Uterus (tissue), 4 donors: ENCODE measurements around the gene BCKDHB. TPM values are rescaled to one million over a fixed set of nuclear protein-coding genes. Genes with fewer than 3 reads are reported as not detected.

Experiments
- DNase-seq, 2 donors: peaks; one replicate each; pipeline ENCODE4 v3.0.0-alpha.2; 2019 to 2020
- H3K27ac ChIP-seq, 2 donors: fragments of 200-600 bp; sonication (generic); 1 replicate in 1 of 2; 2 replicates in 1 of 2; pipeline ENCODE4 v1.5.1; 2016 to 2018
- H3K27me3 ChIP-seq, 2 donors: fragments of 200-600 bp; sonication (generic); one replicate each; pipeline ENCODE4 v1.5.1; 2018 to 2019; ENCODE audit warnings: control low read depth in 1 of 2
- H3K36me3 ChIP-seq, 2 donors: fragments of 200-600 bp; sonication (generic); one replicate each; pipeline ENCODE4 v1.5.1; 2019; ENCODE audit warnings: control low read depth in 1 of 2
- H3K4me1 ChIP-seq, 2 donors: fragments of 200-600 bp; sonication (generic); one replicate each; pipeline ENCODE4 v1.5.1; 2018 to 2019; ENCODE audit warnings: control low read depth in 1 of 2
- H3K4me3 ChIP-seq, 2 donors: fragments of 200-600 bp; sonication (generic); 1 replicate in 1 of 2; 2 replicates in 1 of 2; pipeline ENCODE4 v1.5.1; 2018 to 2019; ENCODE audit warnings: mild to moderate bottlenecking in 1 of 2
- H3K9me3 ChIP-seq, 2 donors: fragments of 200-600 bp; sonication (generic); one replicate each; pipeline ENCODE4 v1.5.1; 2019; ENCODE audit warnings: control low read depth in 1 of 2
- POLR2A ChIP-seq, 2 donors: fragments of 450-650 bp; IDR thresholded peaks; one replicate each; pipeline ENCODE4 v1.6.1; 2016; ENCODE audit warnings: antibody characterized with exemption in 2 of 2, mild to moderate bottlenecking in 1 of 2, moderate library complexity in 1 of 2
- intact Hi-C: fragments of 100-400 bp; cut with DNase I; formaldehyde crosslinking; loops from one replicate; pipeline ENCODE4 v1.15.1; 2023; ENCODE audit warnings: low total_unique reads
- total RNA-seq, 4 donors: library from RNA; depleted of rRNA in 3 of 4; stranded (reverse); fragments of >200 nt in 3 of 4; gene quantifications; one replicate each; pipeline versions ENCODE4 v1.1.0 to v1.2.4, GENCODE V29; 2014 to 2023
- TF ChIP-seq, protein P1 (sequence below), 4 experiments: fragments of 200-600 bp in 2 of 4; fragments of 450-650 bp in 2 of 4; sonication (generic) in 2 of 4; IDR thresholded peaks; one replicate each; pipeline ENCODE4 v1.5.1; 2016 to 2019; ENCODE audit warnings: antibody characterized with exemption in 4 of 4, mild to moderate bottlenecking in 2 of 4, moderate library complexity in 1 of 4
- donor health status: DM: yes; HTN: yes; CAD: no.

The BCKDHB gene
- total RNA-seq, 4 donors from 2014 or later = 7.2 to 35.5 (median 13.2) TPM

DNA sequence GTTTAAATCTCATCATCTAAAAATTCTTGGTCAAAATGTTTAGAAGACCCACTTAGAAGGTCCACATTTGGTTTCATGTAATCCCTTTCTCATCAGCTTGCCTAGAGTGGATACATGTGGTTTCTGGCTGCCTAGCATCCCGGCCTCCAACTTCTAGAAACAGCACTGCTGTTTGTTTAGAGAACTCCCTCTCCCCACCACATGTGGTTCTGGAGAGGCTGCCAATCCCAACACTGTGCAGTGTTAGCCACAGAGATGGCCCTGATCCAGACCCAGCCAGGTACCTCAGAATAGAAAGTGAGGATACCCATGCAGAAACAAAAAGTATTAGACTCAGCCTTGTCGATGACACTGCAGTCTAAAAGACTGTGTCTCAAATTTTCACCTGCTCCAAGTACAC, 241.8 kb downstream of the BCKDHB start:
- intact Hi-C loops = no loop called here
- H3K4me1 ChIP-seq = no peaks in the 10 kb centered on the region
- TF ChIP-seq, protein P1, sequence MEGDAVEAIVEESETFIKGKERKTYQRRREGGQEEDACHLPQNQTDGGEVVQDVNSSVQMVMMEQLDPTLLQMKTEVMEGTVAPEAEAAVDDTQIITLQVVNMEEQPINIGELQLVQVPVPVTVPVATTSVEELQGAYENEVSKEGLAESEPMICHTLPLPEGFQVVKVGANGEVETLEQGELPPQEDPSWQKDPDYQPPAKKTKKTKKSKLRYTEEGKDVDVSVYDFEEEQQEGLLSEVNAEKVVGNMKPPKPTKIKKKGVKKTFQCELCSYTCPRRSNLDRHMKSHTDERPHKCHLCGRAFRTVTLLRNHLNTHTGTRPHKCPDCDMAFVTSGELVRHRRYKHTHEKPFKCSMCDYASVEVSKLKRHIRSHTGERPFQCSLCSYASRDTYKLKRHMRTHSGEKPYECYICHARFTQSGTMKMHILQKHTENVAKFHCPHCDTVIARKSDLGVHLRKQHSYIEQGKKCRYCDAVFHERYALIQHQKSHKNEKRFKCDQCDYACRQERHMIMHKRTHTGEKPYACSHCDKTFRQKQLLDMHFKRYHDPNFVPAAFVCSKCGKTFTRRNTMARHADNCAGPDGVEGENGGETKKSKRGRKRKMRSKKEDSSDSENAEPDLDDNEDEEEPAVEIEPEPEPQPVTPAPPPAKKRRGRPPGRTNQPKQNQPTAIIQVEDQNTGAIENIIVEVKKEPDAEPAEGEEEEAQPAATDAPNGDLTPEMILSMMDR (IDR thresholded peaks at IDR 0.05) = no peak
- TF ChIP-seq POLR2A (IDR thresholded peaks at IDR 0.05) = no peak
- no peaks in the 10 kb centered on the region for H3K36me3 ChIP-seq
- no peaks in the 10 kb centered on the region for H3K27me3 ChIP-seq
- no peak overlapping the region for H3K4me3 ChIP-seq
- no peak overlapping the region for H3K27ac ChIP-seq
- H3K9me3 ChIP-seq = no peaks in the 10 kb centered on the region
- no peak for DNase-seq

DNA sequence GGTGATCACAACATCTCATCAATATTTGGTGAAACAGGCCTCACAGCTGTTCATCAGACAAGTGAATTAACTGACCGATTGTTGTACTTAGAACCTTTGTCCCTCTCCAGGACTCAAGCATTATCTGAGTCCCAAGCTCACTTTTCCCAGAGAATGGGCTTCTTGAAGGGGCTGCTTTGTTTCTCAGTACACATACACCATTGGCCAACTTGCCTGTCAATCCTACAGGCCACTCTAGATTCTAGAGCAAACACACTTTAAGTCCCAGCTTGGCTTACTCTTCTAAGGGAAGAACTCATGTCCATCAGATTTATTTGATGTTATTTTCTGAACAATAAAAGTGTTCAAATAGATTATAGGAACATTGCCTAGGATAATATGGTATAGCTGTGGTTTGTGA, 249.5 kb downstream of the BCKDHB start:
- Histone ChIP-seq H3K27ac (no peak overlapping the region), H3K9me3 (no peaks in the 10 kb centered on the region), H3K27me3 (no peaks in the 10 kb centered on the region), H3K4me1 (no peaks in the 10 kb centered on the region), H3K4me3 (no peak overlapping the region), H3K36me3 (no peaks in the 10 kb centered on the region)
- TF ChIP-seq POLR2A (IDR thresholded peaks at IDR 0.05) = no peak
- TF ChIP-seq, protein P1 (IDR thresholded peaks at IDR 0.05) = no peak
- intact Hi-C loops = no loop called here
- DNase-seq = no peak

DNA sequence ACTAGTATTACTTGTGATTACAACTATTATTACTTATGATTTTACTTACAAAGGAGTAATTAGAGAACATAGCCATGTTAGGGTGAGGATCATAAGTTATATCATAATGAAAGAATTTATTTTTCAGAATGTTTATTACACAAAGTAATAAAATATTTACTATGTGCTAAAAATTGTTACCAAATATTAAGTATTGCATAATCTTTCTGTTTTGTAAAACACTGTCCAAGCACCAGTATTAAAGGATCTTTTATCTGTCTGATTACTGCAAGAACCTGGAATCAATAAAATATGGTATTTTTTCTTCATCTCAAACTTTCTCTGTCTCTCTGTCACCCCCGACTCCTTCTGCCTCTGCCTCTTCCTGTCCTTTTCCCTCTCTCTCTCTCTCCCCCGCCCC, 250.1 kb downstream of the BCKDHB start:
- intact Hi-C loops = no loop called here
- Histone ChIP-seq H3K4me1 (no peaks in the 10 kb centered on the region), H3K27me3 (no peaks in the 10 kb centered on the region), H3K4me3 (no peak overlapping the region), H3K27ac (no peak overlapping the region), H3K9me3 (no peaks in the 10 kb centered on the region), H3K36me3 (no peaks in the 10 kb centered on the region)
- no peak for DNase-seq
- TF ChIP-seq POLR2A (IDR thresholded peaks at IDR 0.05) = no peak
- TF ChIP-seq, protein P1 (IDR thresholded peaks at IDR 0.05) = no peak

DNA sequence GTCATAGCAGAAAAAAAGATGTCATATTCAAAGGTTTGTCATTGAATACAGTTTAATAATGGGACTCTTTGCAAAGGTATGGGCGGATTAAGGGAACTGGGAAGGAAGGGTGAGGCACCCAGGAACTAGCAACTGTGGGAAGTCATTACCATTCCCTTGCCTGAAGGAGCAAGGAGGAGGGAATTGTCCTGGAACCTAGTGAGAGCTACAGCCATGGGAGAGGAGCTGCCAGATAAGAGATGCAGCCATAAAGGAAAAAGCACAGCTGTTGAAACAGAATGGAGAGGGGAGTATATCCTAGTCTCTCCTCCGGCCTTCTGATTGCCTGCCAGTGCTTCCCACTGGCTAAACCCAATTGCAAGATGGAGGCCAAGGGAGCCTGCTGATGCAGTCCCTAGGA, 250.6 kb downstream of the BCKDHB start:
- H3K4me1 ChIP-seq = no peaks in the 10 kb centered on the region
- TF ChIP-seq POLR2A (IDR thresholded peaks at IDR 0.05) = no peak
- TF ChIP-seq, protein P1 (IDR thresholded peaks at IDR 0.05) = no peak
- H3K4me3 ChIP-seq = no peak overlapping the region
- H3K36me3 ChIP-seq = no peaks in the 10 kb centered on the region
- no peaks in the 10 kb centered on the region for H3K9me3 ChIP-seq
- no peaks in the 10 kb centered on the region for H3K27me3 ChIP-seq
- DNase-seq = no peak
- intact Hi-C loops = no loop called here
- H3K27ac ChIP-seq = no peak overlapping the region

DNA sequence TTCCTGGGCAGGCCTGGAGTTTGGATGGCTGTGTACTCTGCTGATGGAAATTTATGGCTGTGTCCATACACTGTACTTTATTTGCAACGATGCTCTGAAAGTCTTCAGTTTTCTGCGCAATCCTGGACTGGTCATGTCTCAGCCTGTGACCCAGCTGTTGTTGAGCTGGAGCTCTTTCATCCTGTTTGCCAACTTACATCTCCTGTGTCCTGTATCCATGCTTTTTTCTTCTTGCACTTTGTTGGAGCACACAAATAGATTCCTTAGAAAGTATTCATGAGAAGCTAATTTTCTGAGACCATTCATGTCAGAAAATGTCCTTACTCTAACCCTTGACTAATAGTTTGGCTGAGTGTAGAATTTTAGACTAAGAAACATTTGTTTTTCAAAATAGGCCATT, 251.2 kb downstream of the BCKDHB start:
- H3K4me1 ChIP-seq = no peaks in the 10 kb centered on the region
- no peak for TF ChIP-seq POLR2A (IDR thresholded peaks at IDR 0.05)
- TF ChIP-seq, protein P1 (IDR thresholded peaks at IDR 0.05) = no peak
- H3K27ac ChIP-seq = no peak overlapping the region
- no peaks in the 10 kb centered on the region for H3K9me3 ChIP-seq
- H3K36me3 ChIP-seq = no peaks in the 10 kb centered on the region
- H3K27me3 ChIP-seq = no peaks in the 10 kb centered on the region
- intact Hi-C loops = no loop called here
- DNase-seq = no peak
- no peak overlapping the region for H3K4me3 ChIP-seq
